T-helper 9 cell (primary cell): Measurements from ENCODE around the gene CCDC14.
"Not testable (repeated sequence)": the region's sequence is repeated elsewhere in the genome, so short reads cannot be mapped to it uniquely, and the experiment has no call there.

ENCODE experiments used
- DNase-seq: peaks from one replicate; pipeline ENCODE4 v3.0.0-alpha.2; 2020
- total RNA-seq, 2 donors: gene quantifications; one replicate each; lab custom pipeline; 2026; lab: John Stamatoyannopoulos, UW

The CCDC14 gene
- total RNA-seq = 40.9 to 45.6 reads per million in 2 donors

GRCh38 chr3:123960781-123961507 is at the start of gene CCDC14:
Gene CCDC14, minus strand, starts transcription at chr3:123961229. Its CDS starts 56 bp downstream, at chr3:123961173.
- peak; percentile 69 for DNase-seq

- DNase-seq = not testable (repeated sequence)
These were observed 47.3 kb upstream of the CCDC14 start for GRCh38 chr3:124008321-124008720.

GRCh38 chr3:124007186-124007585 is 46.2 kb upstream of the CCDC14 start:
- no peak for DNase-seq

- not testable (repeated sequence) for DNase-seq
These were observed 41.5 kb upstream of the CCDC14 start for GRCh38 chr3:124002405-124003079.

- DNase-seq = not testable (repeated sequence)
These were observed 40.3 kb upstream of the CCDC14 start for GRCh38 chr3:124001366-124001765.

GRCh38 chr3:123997543-123997942 is 36.5 kb upstream of the CCDC14 start:
- DNase-seq = no peak

GRCh38 chr3:123993818-123994217 is 32.8 kb upstream of the CCDC14 start:
- DNase-seq = no peak

- DNase-seq = not testable (repeated sequence)
These were observed 30.9 kb upstream of the CCDC14 start, which contains the start of gene ROPN1 for GRCh38 chr3:123991730-123992588. Gene ROPN1, minus strand, starts transcription at chr3:123992124. Its CDS starts 11,643 bp downstream, at chr3:123980481.

GRCh38 chr3:123986427-123986826 is 25.4 kb upstream of the CCDC14 start:
- no peak for DNase-seq

- no peak for DNase-seq
These were observed 23.9 kb upstream of the CCDC14 start for GRCh38 chr3:123984957-123985356.

- no peak for DNase-seq
These were observed 23.3 kb upstream of the CCDC14 start for GRCh38 chr3:123984350-123984749.

- not testable (repeated sequence) for DNase-seq
These were observed 20.3 kb upstream of the CCDC14 start for GRCh38 chr3:123981317-123981716.

GRCh38 chr3:123980539-123980938 is 19.5 kb upstream of the CCDC14 start:
- DNase-seq = no peak

- not testable (repeated sequence) for DNase-seq
These were observed 18.8 kb upstream of the CCDC14 start for GRCh38 chr3:123979525-123980501.

- not testable (repeated sequence) for DNase-seq
These were observed 15.9 kb upstream of the CCDC14 start for GRCh38 chr3:123976904-123977303.

GRCh38 chr3:123976181-123976898 is 15.3 kb upstream of the CCDC14 start:
- DNase-seq = not testable (repeated sequence)

GRCh38 chr3:123975030-123975429 is 14.0 kb upstream of the CCDC14 start:
- DNase-seq = not testable (repeated sequence)

GRCh38 chr3:123971406-123971805 is 10.4 kb upstream of the CCDC14 start:
- no peak for DNase-seq

- not testable (repeated sequence) for DNase-seq
These were observed 6.2 kb upstream of the CCDC14 start for GRCh38 chr3:123967260-123967659.

- DNase-seq = not testable (repeated sequence)
These were observed 5.8 kb upstream of the CCDC14 start for GRCh38 chr3:123966799-123967198.

- DNase-seq = not testable (repeated sequence)
These were observed 3.8 kb upstream of the CCDC14 start for GRCh38 chr3:123964793-123965192.
